Muscle layer of colon (tissue), 2 donors: Measurements from ENCODE around the gene SRC.

Source experiments
- H3K27ac ChIP-seq: one replicate; pipeline ENCODE4 v1.7.0; 2013; ENCODE audit warnings: low read depth, mild to moderate bottlenecking, low read length, moderate library complexity
- H3K27me3 ChIP-seq, 2 donors: one replicate each; pipeline ENCODE4 v1.7.0; 2013; ENCODE audit warnings: low read length in 2 of 2, mild to moderate bottlenecking in 2 of 2; ENCODE audit not compliant: insufficient read depth in 2 of 2, control insufficient read depth in 1 of 2
- H3K36me3 ChIP-seq: one replicate; pipeline ENCODE4 v1.7.0; 2013; ENCODE audit warnings: mild to moderate bottlenecking, low read length; ENCODE audit not compliant: insufficient read depth
- H3K4me1 ChIP-seq: one replicate; pipeline ENCODE4 v1.7.0; 2013; ENCODE audit warnings: mild to moderate bottlenecking, low read length; ENCODE audit not compliant: insufficient read depth
- H3K4me3 ChIP-seq, 2 donors: one replicate each; pipeline ENCODE4 v1.7.0; 2013; ENCODE audit warnings: low read length in 2 of 2, low read depth in 1 of 2, mild to moderate bottlenecking in 1 of 2, moderate library complexity in 1 of 2
- H3K9ac ChIP-seq: one replicate; pipeline ENCODE4 v1.7.0; 2013; ENCODE audit warnings: low read length
- H3K9me3 ChIP-seq: one replicate; pipeline ENCODE4 v1.7.0; 2013; ENCODE audit warnings: mild to moderate bottlenecking, low read length
- donor health status: abdominal sarcoma.
- donor health status: Adenocarcinoma of cecum.

Gene SRC

GRCh38 chr20:37390503-37390890 lies 44.6 kb downstream of the SRC start:
- Histone ChIP-seq H3K9ac (no peak overlapping the region), H3K9me3 (no peaks in the 10 kb centered on the region), H3K27ac (no peak overlapping the region), H3K4me1 (no peaks in the 10 kb centered on the region), H3K4me3 (no peak overlapping the region), H3K36me3 (peaks cover 60% of the 10 kb centered on the region), H3K27me3 (no peaks in the 10 kb centered on the region)

DNA sequence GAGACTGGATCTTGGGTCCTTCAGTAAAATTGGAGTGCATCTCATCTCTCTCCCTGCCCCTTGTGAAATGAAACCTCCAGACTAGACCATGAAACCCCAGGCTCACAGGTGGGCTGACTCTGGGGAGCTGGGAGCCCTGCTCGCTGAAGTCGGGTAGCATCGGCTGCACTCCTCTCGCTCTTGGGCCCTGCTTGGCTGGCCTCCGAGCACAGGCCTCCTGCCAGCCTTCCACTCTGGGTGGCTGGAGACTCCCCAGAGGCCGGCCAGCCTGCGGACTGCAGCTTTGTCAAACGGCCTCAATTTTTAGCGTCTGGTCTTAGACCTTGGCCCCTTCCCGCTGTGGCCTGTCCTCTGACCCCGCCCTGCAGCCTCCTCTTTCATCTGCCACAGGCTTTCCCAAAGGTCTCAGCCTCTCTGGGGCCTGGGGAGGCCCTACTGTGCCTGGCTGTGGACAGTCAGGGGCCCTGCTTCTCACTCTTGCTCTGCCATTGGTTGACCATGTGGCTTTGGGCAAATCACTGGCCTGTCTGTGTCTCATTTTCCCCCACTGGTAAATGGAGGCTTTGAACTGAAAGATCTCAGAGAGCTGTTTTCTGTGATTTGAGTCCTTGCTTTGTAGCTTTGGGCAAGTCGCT lies 45.1 kb downstream of the SRC start:
- no peak overlapping the region for H3K27ac ChIP-seq
- H3K4me1 ChIP-seq, result no peaks in the 10 kb centered on the region
- peaks cover 55% of the 10 kb centered on the region for H3K36me3 ChIP-seq
- H3K4me3 ChIP-seq, result no peak overlapping the region
- no peaks in the 10 kb centered on the region for H3K27me3 ChIP-seq
- H3K9ac ChIP-seq, result no peak overlapping the region
- no peaks in the 10 kb centered on the region for H3K9me3 ChIP-seq

GRCh38 chr20:37392441-37393195 lies 46.7 kb downstream of the SRC start:
- no peaks in the 10 kb centered on the region for H3K4me1 ChIP-seq
- H3K36me3 ChIP-seq, result peaks cover 47% of the 10 kb centered on the region
- no peaks in the 10 kb centered on the region for H3K27me3 ChIP-seq
- H3K4me3 ChIP-seq, result no peak overlapping the region
- no peaks in the 10 kb centered on the region for H3K9me3 ChIP-seq
- H3K27ac ChIP-seq, result no peak overlapping the region
- no peak overlapping the region for H3K9ac ChIP-seq

DNA sequence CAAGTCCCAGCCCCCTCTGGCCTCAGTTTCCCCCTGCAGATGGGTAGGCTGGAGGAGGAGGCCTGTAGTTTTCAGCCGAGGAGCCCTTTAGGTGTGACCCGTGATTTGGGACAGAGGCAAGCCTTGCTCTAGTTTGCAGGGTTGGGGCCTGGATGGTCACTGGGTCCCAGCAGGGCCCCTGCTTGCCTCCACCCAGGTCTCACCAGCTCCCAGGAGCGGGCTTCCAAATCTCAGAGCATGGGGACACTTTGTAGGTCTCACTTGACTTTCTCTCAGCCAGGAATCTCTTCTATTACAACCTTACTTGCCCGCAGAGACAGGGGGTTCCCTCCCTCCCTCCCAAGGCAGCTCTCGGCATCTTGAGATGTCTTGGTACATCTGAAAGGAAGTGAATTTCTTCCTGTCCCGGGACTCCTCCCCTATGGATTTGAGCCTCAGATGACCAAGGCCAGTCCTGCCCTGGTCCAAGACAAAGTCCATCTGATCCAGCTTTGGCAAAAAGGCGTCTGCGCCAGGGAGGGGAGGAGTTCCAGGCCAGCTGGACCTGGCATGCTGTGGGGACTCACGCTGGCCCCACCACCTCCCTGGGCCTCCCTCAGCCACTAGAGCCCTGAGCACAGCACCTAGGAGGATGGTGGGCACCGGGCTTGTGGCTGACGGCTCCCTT lies 47.4 kb downstream of the SRC start:
- H3K27me3 ChIP-seq, result no peaks in the 10 kb centered on the region
- no peaks in the 10 kb centered on the region for H3K4me1 ChIP-seq
- no peak overlapping the region for H3K9ac ChIP-seq
- H3K4me3 ChIP-seq, result no peak overlapping the region
- no peaks in the 10 kb centered on the region for H3K9me3 ChIP-seq
- no peak overlapping the region for H3K27ac ChIP-seq
- peaks cover 51% of the 10 kb centered on the region for H3K36me3 ChIP-seq

DNA sequence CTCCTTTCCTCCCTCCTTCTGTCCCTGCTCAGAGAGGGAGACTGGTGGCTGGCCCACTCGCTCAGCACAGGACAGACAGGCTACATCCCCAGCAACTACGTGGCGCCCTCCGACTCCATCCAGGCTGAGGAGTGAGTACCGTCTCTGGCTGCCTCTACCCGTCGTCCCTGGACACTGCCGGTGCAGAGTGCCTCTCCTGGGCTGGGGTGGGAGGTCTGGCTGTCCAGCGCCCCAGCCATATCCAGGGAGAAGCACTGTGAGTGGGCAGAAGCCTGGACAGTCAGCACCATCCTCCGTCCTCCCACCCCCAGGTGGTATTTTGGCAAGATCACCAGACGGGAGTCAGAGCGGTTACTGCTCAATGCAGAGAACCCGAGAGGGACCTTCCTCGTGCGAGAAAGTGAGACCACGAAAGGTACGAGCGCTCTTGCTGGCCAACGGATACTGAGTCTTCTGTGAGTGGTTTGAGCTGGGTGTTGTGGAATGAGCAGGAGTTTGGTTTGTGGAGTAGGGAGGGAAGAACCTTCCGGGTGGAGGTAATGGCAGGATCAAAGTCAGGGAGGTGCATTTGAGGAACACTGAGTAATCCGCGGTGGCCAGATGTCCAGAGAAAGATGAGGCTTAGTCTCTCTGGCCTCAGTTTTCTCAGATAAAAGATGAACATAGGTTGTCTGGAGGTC lies 48.1 kb downstream of the SRC start:
- Histone ChIP-seq H3K4me3 (no peak overlapping the region), H3K4me1 (no peaks in the 10 kb centered on the region), H3K27ac (no peak overlapping the region), H3K9ac (no peak overlapping the region), H3K9me3 (no peaks in the 10 kb centered on the region), H3K27me3 (no peaks in the 10 kb centered on the region), H3K36me3 (peaks cover 55% of the 10 kb centered on the region)

- no peaks in the 10 kb centered on the region for H3K4me1 ChIP-seq
- H3K27me3 ChIP-seq, result no peaks in the 10 kb centered on the region
- no peaks in the 10 kb centered on the region for H3K9me3 ChIP-seq
- peaks cover 50% of the 10 kb centered on the region for H3K36me3 ChIP-seq
- peak overlapping the region; percentile 27 for H3K27ac ChIP-seq
- no peak overlapping the region for H3K4me3 ChIP-seq
- no peak overlapping the region for H3K9ac ChIP-seq
Measured at GRCh38 chr20:37394543-37395409, 48.8 kb downstream of the SRC start.

GRCh38 chr20:37395410-37395797 lies 49.5 kb downstream of the SRC start:
- no peaks in the 10 kb centered on the region for H3K4me1 ChIP-seq
- no peak overlapping the region for H3K9ac ChIP-seq
- H3K27ac ChIP-seq, result peak overlapping the region; percentile 27
- no peak overlapping the region for H3K4me3 ChIP-seq
- peaks cover 49% of the 10 kb centered on the region for H3K36me3 ChIP-seq
- H3K27me3 ChIP-seq, result no peaks in the 10 kb centered on the region
- no peaks in the 10 kb centered on the region for H3K9me3 ChIP-seq

DNA sequence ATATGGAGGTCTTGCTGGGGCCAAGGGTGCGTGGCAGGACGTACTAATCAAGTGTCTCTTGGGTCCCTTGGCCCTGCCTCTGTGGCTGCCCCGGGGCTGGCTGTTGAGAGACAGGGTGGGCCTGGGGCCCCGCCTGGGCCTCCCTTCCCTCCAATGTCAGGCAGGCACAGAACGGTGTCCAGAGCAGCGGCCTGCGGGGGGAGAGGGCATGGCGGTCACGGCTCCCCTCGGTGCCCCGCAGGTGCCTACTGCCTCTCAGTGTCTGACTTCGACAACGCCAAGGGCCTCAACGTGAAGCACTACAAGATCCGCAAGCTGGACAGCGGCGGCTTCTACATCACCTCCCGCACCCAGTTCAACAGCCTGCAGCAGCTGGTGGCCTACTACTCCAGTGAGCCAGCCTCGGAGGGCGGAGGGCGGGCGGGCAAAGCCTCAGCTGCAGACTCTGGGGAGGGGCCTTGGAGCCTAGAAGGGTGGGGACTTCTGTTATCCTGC lies 50.0 kb downstream of the SRC start:
- Histone ChIP-seq H3K9me3 (no peaks in the 10 kb centered on the region), H3K4me1 (no peaks in the 10 kb centered on the region), H3K9ac (no peak overlapping the region), H3K27me3 (no peaks in the 10 kb centered on the region), H3K27ac (no peak overlapping the region), H3K36me3 (peaks cover 55% of the 10 kb centered on the region), H3K4me3 (no peak overlapping the region)

GRCh38 chr20:37396416-37397075 lies 50.6 kb downstream of the SRC start:
- Histone ChIP-seq H3K36me3 (peaks cover 61% of the 10 kb centered on the region), H3K4me3 (no peak overlapping the region), H3K27me3 (no peaks in the 10 kb centered on the region), H3K9ac (no peak overlapping the region), H3K4me1 (no peaks in the 10 kb centered on the region), H3K27ac (no peak overlapping the region), H3K9me3 (no peaks in the 10 kb centered on the region)

DNA sequence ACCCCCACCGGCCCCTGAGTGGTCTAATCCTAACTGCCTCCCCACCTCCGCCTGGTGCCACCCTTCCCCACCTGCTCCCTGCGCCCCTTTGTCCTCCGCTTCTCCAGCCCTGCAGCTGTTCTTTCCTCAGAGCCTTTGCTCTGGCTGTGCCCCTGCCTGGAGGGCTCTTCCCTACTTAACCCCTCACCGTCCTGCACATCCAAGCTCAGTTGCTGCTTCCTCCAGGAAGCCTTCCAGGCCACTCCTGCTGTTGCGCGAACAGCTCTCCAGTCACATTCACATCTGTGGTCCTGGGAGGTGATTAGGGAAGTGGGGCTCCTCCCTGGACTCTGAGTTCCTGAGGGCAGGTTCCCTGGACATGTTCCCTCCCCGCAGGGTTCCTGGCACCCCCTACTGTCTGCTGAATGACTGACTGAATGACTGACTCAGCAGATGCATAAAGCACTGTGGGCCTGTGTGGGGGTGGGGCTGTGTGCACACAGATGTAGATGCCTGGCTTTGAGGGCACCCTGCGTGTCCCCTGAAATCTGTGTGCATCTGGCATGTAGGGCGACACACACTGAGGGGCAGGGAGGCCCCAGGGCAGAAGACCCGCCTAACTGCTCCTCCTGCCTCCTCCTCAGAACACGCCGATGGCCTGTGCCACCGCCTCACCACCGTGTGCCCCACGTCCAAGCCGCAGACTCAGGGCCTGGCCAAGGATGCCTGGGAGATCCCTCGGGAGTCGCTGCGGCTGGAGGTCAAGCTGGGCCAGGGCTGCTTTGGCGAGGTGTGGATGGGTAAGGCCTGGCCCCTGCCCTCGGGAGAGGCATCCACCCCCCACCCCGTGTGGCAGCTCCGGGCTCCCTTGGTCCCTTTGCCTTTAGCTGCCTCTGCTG lies 51.4 kb downstream of the SRC start:
- Histone ChIP-seq H3K9ac (no peak overlapping the region), H3K27me3 (no peaks in the 10 kb centered on the region), H3K4me1 (no peaks in the 10 kb centered on the region), H3K36me3 (peaks cover 63% of the 10 kb centered on the region), H3K27ac (no peak overlapping the region), H3K9me3 (no peaks in the 10 kb centered on the region), H3K4me3 (no peak overlapping the region)
